Peyer's patch (tissue), 4 donors: ENCODE measurements around the gene CABCOCO1. TPM values are rescaled to one million over a fixed set of nuclear protein-coding genes. Genes with fewer than 3 reads are reported as not detected.

Experiments used
- DNase-seq, 3 donors: peaks; one replicate each; pipeline ENCODE4 v3.0.0-alpha.2; 2017 to 2019
- H3K27ac ChIP-seq, 4 donors: fragments of 200-600 bp; sonication (generic); one replicate each; pipeline ENCODE4 v1.5.1; 2016 to 2019
- H3K27me3 ChIP-seq, 2 donors: fragments of 200-600 bp; sonication (generic); one replicate each; pipeline ENCODE4 v1.5.1; 2019
- H3K36me3 ChIP-seq, 3 donors: fragments of 200-600 bp; sonication (generic); one replicate each; pipeline ENCODE4 v1.5.1; 2016 to 2019
- H3K4me1 ChIP-seq, 4 donors: fragments of 200-600 bp; sonication (generic); one replicate each; pipeline ENCODE4 v1.5.1; 2016 to 2019
- H3K4me3 ChIP-seq, 4 donors: fragments of 200-600 bp; sonication (generic); 1 replicate in 3 of 4; 2 replicates in 1 of 4; pipeline ENCODE4 v1.5.1; 2016 to 2019; ENCODE audit warnings: mild to moderate bottlenecking in 1 of 4
- H3K9me3 ChIP-seq, 4 donors: fragments of 200-600 bp; sonication (generic); one replicate each; pipeline ENCODE4 v1.5.1; 2016 to 2019; ENCODE audit warnings: mild to moderate bottlenecking in 1 of 4
- CTCF ChIP-seq, 6 experiments: fragments of 450-650 bp in 4 of 6; fragments of 200-600 bp in 2 of 6; sonication (generic) in 1 of 6; IDR thresholded peaks; one replicate each; pipeline ENCODE4 v1.5.1; 2017 to 2019; ENCODE audit warnings: antibody characterized with exemption in 6 of 6, mild to moderate bottlenecking in 3 of 6, moderate library complexity in 1 of 6
- POLR2A ChIP-seq, 2 donors: fragments of 450-650 bp; IDR thresholded peaks; one replicate each; pipeline ENCODE4 v1.5.1; 2017; ENCODE audit warnings: antibody characterized with exemption in 2 of 2, mild to moderate bottlenecking in 2 of 2, moderate library complexity in 2 of 2
- total RNA-seq, 4 donors: library from RNA; depleted of rRNA; stranded (reverse); fragments of >200 nt; gene quantifications; one replicate each; pipeline ENCODE4 v1.1.0, GENCODE V29; 2016

CABCOCO1 gene
- total RNA-seq, 4 donors from 2014 or later = not detected

- Histone ChIP-seq H3K4me3 (no peak overlapping the region), H3K27ac (peak overlapping the region in 1 of 4 donors; percentile 55), H3K27me3 (no peaks in the 10 kb centered on the region), H3K36me3 (no peaks in the 10 kb centered on the region), H3K9me3 (no peaks in the 10 kb centered on the region), H3K4me1 (no peaks in the 10 kb centered on the region)
- TF ChIP-seq POLR2A (IDR thresholded peaks at IDR 0.05) (no peak), CTCF (IDR thresholded peaks at IDR 0.05) (no peak)
- DNase-seq = no peak
Observed at GRCh38 chr10:61779276-61779675, 116.5 kb downstream of the CABCOCO1 start.

- DNase-seq = peak in 2 of 3 donors; percentile 61 to 62
- H3K36me3 ChIP-seq = no peaks in the 10 kb centered on the region
- H3K27ac ChIP-seq = peak overlapping the region in 2 of 4 donors; percentile 16 to 55
- TF ChIP-seq POLR2A (IDR thresholded peaks at IDR 0.05) (no peak), CTCF (IDR thresholded peaks at IDR 0.05) (no peak)
- H3K9me3 ChIP-seq = no peaks in the 10 kb centered on the region
- no peaks in the 10 kb centered on the region for H3K4me1 ChIP-seq
- no peak overlapping the region for H3K4me3 ChIP-seq
- H3K27me3 ChIP-seq = no peaks in the 10 kb centered on the region
Observed at GRCh38 chr10:61779950-61780659, 117.4 kb downstream of the CABCOCO1 start.

- no peak overlapping the region for H3K4me3 ChIP-seq
- TF ChIP-seq CTCF (IDR thresholded peaks at IDR 0.05) (no peak), POLR2A (IDR thresholded peaks at IDR 0.05) (no peak)
Observed at GRCh38 chr10:61780732-61781131, 118.0 kb downstream of the CABCOCO1 start.

GRCh38 chr10:61781969-61782403 is 119.3 kb downstream of the CABCOCO1 start:
- Histone ChIP-seq H3K27ac (no peak overlapping the region), H3K9me3 (no peaks in the 10 kb centered on the region), H3K36me3 (no peaks in the 10 kb centered on the region), H3K4me1 (no peaks in the 10 kb centered on the region), H3K4me3 (no peak overlapping the region), H3K27me3 (no peaks in the 10 kb centered on the region)
- peak in 1 of 3 donors; percentile 50 for DNase-seq
- TF ChIP-seq CTCF (IDR thresholded peaks at IDR 0.05) = no peak
- no peak for TF ChIP-seq POLR2A (IDR thresholded peaks at IDR 0.05)

More at GRCh38 chr10:61780732-61781131, 118.0 kb downstream of the CABCOCO1 start:
- no peak for DNase-seq
- Histone ChIP-seq H3K4me1 (no peaks in the 10 kb centered on the region), H3K27me3 (no peaks in the 10 kb centered on the region), H3K9me3 (no peaks in the 10 kb centered on the region), H3K27ac (peak overlapping the region in 2 of 4 donors; percentile 8 to 55), H3K36me3 (no peaks in the 10 kb centered on the region)

- Histone ChIP-seq H3K27me3 (no peaks in the 10 kb centered on the region), H3K4me1 (no peaks in the 10 kb centered on the region), H3K9me3 (no peaks in the 10 kb centered on the region), H3K36me3 (no peaks in the 10 kb centered on the region), H3K27ac (no peak overlapping the region), H3K4me3 (no peak overlapping the region)
- TF ChIP-seq CTCF (IDR thresholded peaks at IDR 0.05) (no peak), POLR2A (IDR thresholded peaks at IDR 0.05) (no peak)
- no peak for DNase-seq
Observed at GRCh38 chr10:61784354-61785133, 121.8 kb downstream of the CABCOCO1 start.
